ENCODE measurements around the gene MARCHF10. TPM values are rescaled to one million over a fixed set of nuclear protein-coding genes. Genes with fewer than 3 reads are reported as not detected.
A peak's percentile ranks its signal among the peaks of the same experiment; 100 is the strongest.

The MARCHF10 gene
- polyA plus RNA-seq, 1 experiment = 0.43 TPM

DNA sequence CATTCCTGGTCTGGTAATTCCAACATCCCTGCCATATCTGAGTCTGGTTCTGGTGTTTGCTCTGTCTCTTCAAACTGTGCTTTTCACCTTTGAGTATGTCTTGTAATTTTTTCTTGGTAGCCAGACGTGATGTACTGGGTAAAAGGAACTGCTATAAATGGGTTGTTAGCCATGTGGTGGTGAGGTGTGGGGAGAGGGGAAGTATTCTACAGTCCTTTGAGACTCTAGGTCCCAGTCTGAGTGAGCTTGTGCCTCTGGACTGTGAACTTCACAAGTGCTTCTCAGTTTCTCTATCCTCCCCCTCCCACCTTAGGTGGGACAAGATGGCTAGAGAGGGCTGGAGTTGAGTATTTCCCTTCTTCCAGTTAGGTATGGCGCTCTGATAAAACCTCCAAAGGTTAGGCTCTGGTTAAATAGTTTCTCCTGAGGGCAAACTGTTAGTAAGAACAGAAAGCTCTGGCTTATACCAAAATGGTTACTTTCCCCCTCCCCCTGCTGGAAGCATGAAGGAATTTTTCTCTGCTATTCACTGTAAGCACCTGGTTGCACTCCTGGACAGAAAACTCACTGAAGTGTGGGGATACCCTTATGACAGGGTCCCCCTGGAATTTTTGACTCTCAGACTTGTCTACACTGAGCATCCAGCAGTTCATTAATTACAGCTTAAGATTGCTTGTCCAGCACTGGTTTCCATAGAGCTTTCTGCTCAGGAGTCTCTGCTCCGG lies 87.8 kb downstream of the MARCHF10 start:
- Histone ChIP-seq H3K27me3 (ENCODE audit: control insufficient read depth, insufficient read depth, low read length) (no peaks in the 10 kb centered on the region), H3K4me3 (ENCODE audit: low read depth, low read length) (no peak overlapping the region), H3K36me3 (ENCODE audit: control insufficient read depth, insufficient read depth, low read length) (no peaks in the 10 kb centered on the region)
- TF ChIP-seq, protein P1, sequence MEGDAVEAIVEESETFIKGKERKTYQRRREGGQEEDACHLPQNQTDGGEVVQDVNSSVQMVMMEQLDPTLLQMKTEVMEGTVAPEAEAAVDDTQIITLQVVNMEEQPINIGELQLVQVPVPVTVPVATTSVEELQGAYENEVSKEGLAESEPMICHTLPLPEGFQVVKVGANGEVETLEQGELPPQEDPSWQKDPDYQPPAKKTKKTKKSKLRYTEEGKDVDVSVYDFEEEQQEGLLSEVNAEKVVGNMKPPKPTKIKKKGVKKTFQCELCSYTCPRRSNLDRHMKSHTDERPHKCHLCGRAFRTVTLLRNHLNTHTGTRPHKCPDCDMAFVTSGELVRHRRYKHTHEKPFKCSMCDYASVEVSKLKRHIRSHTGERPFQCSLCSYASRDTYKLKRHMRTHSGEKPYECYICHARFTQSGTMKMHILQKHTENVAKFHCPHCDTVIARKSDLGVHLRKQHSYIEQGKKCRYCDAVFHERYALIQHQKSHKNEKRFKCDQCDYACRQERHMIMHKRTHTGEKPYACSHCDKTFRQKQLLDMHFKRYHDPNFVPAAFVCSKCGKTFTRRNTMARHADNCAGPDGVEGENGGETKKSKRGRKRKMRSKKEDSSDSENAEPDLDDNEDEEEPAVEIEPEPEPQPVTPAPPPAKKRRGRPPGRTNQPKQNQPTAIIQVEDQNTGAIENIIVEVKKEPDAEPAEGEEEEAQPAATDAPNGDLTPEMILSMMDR (IDR thresholded peaks at IDR 0.05; ENCODE audit: insufficient read depth, low read depth, low read length) = 0 out of 2 replicates have a peak, but pooled peaks have one; percentile 21
- ChIA-PET POLR2A (no interaction called here), CTCF (interaction anchor here (2.1 to 2.2 kb wide), 2 partner anchors 9 to 19 kb away, joined by 5 to 7 read pairs; no protein-coding TSS in a partner anchor)
- DNase-seq (ENCODE audit: low read depth) = no peak

DNA sequence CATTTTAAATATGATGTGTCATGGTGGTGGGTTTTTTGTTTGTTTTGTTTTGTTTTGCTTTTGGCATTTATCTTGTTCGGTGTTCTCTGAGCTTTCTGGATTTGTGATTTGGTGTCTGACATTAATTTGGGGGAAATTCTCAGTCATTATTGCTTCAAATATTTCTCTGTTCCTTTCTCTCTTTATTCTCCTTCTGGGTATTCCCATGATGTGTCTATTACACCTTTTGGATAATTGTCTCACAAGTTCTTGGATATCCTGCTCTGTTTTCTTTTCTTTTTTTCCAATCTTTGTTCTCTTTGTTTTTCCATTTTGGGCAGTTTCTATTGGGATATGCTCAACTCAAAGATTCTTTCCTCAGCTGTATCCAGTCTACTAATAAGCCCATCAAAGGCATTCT lies 88.5 kb downstream of the MARCHF10 start:
- Histone ChIP-seq H3K36me3 (ENCODE audit: control insufficient read depth, insufficient read depth, low read length) (no peaks in the 10 kb centered on the region), H3K4me3 (ENCODE audit: low read depth, low read length) (no peak overlapping the region), H3K27me3 (ENCODE audit: control insufficient read depth, insufficient read depth, low read length) (no peaks in the 10 kb centered on the region)
- TF ChIP-seq, protein P1 (IDR thresholded peaks at IDR 0.05; ENCODE audit: insufficient read depth, low read depth, low read length) = no peak
- ChIA-PET CTCF (interaction anchor here (2.1 to 2.2 kb wide), 2 partner anchors 8 to 20 kb away, joined by 5 to 7 read pairs; no protein-coding TSS in a partner anchor), POLR2A (no interaction called here)
- DNase-seq (ENCODE audit: low read depth) = no peak

DNA sequence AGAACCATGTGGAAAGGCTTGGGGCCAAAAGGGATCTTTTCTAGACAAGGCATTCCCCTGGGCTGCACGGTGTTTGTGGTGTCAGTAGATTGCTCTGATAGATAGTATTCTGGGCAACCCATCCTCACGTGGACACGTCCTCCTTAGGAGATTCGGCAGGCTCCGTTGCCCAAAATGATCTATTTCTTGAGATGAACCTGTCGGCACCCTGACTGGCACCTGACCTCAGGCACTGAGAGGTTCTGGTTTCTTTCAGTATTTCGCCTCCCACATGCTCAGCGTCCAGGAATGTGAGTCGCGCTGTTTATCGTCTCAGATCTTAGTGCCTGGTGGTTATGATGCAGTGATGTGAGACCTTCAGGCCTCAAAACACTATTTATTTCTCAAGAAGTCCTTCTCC lies 89.7 kb downstream of the MARCHF10 start:
- H3K4me3 ChIP-seq (ENCODE audit: low read depth, low read length) = no peak overlapping the region
- POLR2A ChIA-PET = no interaction called here
- no peak for DNase-seq (ENCODE audit: low read depth)
- no peaks in the 10 kb centered on the region for H3K36me3 ChIP-seq (ENCODE audit: control insufficient read depth, insufficient read depth, low read length)
- no peaks in the 10 kb centered on the region for H3K27me3 ChIP-seq (ENCODE audit: control insufficient read depth, insufficient read depth, low read length)
- TF ChIP-seq, protein P1 (IDR thresholded peaks at IDR 0.05; ENCODE audit: insufficient read depth, low read depth, low read length) = no peak
- CTCF ChIA-PET = no interaction called here

DNA sequence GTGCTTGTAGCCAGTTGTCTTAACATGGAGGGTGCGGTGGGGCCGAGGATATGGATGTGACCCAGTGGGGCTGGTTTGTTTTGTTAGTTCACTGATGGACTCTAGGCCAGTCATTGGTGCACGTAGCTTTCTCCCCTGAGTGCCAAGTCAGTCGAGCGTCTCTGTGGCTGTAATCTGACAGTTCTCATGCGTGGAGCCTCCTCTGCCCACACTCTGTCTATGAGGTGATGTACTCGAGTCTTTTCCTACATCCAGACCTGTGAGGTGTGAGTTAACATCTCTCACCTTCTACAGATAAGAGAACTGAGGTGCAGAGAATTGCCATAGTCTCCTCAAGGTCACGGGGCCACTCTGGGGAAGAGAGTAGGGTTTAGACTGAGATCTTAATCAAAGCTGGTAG lies 90.2 kb downstream of the MARCHF10 start:
- CTCF ChIA-PET = no interaction called here
- TF ChIP-seq, protein P1 (IDR thresholded peaks at IDR 0.05; ENCODE audit: insufficient read depth, low read depth, low read length) = no peak
- H3K27me3 ChIP-seq (ENCODE audit: control insufficient read depth, insufficient read depth, low read length) = no peaks in the 10 kb centered on the region
- no peak overlapping the region for H3K4me3 ChIP-seq (ENCODE audit: low read depth, low read length)
- no peaks in the 10 kb centered on the region for H3K36me3 ChIP-seq (ENCODE audit: control insufficient read depth, insufficient read depth, low read length)
- DNase-seq (ENCODE audit: low read depth) = no peak
- POLR2A ChIA-PET = no interaction called here

DNA sequence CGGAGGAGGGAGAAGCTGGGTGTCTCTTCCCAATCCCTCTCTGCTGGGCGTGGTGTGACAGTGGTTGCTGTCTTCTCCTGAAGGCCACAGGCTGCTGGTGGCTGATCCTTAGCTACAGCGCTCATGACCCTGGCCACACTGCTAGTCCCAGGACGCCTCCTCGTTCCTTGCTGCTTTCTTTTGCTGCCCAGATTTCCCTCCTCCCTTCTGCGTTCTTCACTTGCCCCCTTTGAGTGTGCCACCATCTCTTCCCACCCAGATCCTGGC lies 90.6 kb downstream of the MARCHF10 start:
- TF ChIP-seq, protein P1 (IDR thresholded peaks at IDR 0.05; ENCODE audit: insufficient read depth, low read depth, low read length) = no peak
- ChIA-PET POLR2A (no interaction called here), CTCF (no interaction called here)
- no peak overlapping the region for H3K4me3 ChIP-seq (ENCODE audit: low read depth, low read length)
- H3K27me3 ChIP-seq (ENCODE audit: control insufficient read depth, insufficient read depth, low read length) = no peaks in the 10 kb centered on the region
- no peak for DNase-seq (ENCODE audit: low read depth)
- H3K36me3 ChIP-seq (ENCODE audit: control insufficient read depth, insufficient read depth, low read length) = no peaks in the 10 kb centered on the region

Measured in BJ (cell line).